ENCODE data around the gene DPH1. TPM values are rescaled to one million over a fixed set of nuclear protein-coding genes. Genes with fewer than 3 reads are reported as not detected.

Gene DPH1
- total RNA-seq, 1 donor from 2014 or later = 14.3 TPM

DNA sequence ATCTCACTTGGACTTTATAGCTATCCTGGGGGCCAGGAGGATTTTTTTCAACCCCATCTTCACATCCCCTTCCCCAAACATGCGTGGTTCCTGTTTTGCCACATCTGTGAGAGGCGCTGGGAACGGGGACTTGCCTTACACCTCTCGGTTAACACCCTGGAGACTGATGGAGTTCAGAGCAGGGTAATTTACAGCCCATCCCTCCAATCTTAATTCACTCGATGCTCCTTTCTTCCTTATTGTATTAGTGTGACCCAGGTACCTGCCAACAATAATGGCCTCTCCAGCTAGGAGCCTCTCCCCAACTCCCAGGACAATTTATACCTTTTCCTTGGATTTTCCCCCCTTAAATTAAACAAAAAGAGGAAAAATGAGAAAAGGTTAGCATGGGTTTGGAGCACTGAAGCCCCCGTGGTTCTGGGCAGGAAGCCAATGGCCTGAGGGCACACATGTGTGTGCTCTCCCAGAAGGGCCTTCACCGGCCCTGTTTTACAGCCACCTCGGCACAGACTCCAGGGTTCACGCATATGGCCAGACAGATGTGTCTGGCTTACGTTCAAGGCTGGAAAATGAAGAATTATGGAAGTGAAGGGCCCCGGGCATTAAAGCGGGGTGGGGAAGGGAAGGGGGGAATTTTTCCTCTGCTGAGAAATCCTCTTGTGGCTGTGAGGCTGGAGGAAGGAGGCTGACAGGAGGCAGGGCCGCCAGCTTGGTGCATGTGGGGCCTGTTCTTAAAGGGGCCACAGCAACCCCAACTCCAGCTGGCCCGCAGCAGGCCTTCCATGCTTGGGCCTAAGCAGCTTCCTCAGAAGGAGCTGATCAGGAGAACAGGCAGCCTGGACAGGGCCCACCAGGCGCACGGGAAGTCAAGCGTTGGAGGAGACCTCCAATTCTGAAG lies 46.4 kb downstream of the DPH1 start:
- DNase-seq (ENCODE audit: low read depth in 2 of 2) = no peak

DNA sequence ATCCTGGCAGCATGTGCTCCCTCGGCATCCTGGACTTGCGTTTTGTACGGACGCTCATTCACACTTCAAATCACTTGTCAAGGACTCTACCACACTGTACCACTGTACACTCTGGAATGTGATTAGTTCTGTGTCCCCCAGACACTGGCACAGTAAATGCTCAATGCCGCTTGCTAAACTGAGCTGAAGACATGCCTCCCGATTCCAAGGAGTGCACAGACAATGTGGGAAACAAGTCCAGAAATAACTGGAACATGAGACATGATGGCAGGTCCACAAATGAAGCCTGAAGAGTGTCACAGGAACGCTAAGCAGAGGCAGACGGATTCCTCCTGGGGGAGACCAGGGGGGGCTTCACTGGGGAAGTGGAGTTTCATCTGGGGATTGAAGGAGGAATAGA lies 47.1 kb downstream of the DPH1 start:
- DNase-seq (ENCODE audit: low read depth in 2 of 2) = no peak

DNA sequence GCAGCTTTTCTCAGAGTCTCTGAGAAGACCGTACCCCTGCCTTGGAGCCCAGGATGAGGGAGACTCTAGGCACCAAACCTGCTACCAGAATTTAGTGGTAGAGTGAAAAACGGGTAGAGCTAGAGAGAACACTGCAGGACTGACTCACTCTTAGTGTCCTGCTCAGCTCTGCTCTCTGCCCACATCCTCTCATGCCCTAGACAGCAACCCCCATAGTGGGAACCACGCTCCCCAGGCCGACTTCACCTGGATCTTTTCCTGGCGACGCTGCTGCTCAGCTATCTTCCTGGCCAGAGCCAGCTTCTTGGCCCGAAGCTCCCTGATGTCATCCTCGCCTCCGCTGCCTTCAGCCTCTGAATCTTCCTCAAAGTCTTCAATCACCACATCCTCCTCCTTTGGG lies 51.6 kb downstream of the DPH1 start:
- DNase-seq (ENCODE audit: low read depth in 2 of 2) = peak in 1 of 2 donors; percentile 53

DNA sequence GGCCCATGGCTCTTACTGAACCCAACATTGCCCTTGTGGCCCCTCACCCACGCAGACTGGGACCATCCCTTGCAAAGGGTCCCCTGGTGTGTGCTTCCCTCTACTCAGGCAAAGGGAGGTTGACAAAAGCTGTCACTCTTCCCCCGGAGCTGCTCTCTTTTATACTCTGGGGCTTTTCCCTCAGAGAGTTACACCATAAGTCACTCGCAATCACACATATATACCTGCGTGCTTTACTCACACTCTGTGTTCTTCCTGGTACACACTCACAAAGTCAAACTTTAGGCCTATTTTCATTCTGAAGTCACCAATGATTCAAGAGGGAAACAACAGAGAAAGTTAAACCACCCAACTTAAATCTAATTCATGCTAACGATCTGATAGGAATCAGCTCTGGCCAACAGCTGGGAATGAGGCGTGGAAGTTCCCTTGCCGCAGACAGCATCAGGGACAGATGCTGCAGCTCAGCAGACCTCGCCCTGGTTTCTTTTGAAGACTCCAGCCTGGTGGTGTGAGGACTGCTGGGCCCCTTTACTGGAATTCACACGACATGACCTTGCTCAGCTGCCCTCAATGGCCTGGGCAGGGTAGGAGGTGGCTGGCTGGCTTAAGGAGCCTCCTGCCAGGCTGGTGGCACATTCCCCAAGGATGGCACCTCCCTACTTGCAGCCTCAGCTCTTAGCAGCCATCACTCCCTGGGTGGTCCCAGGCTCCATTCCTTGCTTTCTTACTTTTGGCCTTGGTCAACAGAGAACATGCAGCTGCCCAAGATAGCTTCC lies 52.2 kb downstream of the DPH1 start:
- no peak for DNase-seq (ENCODE audit: low read depth in 2 of 2)

DNA sequence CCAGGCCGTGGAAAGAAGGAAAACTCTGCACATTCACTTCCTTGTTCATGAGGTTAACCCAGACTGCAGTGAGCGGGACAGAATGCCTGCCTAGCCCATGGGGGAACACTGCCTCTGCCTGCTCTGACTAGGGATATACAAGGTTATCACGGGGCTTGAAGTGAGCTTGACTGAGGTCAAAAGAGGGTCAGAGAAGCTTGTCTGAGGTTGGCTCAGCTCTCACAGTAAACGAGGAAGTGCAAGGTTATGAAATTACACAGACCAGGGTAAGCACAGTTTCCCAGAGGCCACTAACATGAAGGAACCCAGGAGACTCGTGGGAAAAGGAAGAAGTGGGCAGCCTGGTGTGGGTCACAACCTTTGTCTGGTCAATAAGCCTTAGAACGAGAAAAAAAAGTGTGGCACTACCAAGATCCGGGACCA lies 53.7 kb downstream of the DPH1 start:
- peak; percentile 47 to 65 for DNase-seq (ENCODE audit: low read depth in 2 of 2)

DNA sequence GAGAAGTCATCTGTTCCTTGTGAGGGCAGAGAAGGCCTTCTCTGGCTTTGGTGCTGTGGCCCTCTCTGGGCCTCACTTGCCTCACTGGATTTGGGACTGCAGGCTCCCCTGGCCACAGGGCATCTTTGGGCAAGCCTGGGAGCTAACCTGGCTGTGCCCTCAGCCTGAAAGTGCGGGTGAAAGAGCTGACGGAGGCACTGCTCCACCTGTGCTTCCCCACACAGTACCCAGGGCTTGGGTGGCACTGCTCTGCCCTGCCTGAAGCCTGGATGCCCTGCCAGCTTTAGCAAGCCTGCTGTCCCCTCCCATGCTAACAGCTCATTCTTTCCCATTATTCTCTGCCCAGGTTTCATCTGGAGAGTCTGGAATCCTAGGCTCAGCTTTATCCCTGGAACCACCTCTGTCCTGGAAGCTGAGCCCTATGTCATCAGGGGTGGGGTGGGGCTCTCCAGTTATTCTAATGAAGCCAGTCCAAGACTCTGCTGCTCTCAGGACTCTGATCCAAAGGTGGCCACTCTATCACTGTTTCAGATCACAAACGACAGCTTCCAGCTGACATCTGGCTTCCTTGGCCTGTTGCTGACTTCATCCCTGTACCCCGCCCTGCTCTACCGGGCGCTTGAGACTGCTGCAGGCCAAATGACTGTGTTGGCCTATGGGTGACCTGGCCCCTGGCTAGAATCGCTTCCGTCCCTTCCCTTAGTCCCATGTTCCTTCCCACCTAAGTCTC lies 54.2 kb downstream of the DPH1 start:
- peak; percentile 54 to 80 for DNase-seq (ENCODE audit: low read depth in 2 of 2)

DNA sequence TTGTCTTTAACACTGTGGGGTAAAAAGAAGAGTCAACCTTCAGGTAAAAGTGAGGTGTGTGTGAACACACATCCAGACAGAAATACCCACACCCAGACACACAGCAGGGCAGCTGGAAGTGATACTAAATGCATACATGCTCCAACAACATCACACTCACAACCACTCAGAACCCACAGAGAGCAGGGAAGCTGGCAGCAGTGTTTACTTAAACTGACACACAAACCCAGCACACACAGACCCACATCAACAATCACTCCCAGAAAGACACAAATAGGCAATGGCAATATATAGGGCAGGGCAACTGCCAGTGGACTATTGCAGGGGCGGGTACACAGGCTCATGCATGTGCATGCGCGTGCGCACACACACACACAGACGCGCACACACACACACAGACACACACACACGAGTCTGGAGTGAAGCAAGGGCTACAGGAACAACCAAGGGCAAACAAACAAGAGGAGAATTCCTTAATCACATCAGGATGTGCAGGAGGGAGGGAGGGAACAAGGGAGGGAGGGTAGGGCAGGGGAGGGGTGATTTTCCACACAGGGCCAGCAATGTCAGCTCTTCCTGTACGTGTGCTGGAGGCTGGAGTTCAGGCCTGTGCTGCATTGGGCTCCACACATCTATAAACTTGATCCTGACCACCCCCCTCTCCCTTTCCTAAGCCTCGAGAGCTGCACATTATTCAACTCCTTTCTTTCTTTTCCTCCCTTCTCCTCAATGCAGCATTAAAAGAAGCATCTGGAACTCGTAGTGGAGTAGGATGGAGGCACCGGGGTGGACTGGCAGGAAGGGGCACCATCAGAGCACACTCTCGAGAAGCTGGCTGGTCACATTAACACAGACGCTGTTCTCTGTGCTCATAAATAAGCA lies 55.1 kb downstream of the DPH1 start:
- peak; percentile 92 to 99 for DNase-seq (ENCODE audit: low read depth in 2 of 2)

DNA sequence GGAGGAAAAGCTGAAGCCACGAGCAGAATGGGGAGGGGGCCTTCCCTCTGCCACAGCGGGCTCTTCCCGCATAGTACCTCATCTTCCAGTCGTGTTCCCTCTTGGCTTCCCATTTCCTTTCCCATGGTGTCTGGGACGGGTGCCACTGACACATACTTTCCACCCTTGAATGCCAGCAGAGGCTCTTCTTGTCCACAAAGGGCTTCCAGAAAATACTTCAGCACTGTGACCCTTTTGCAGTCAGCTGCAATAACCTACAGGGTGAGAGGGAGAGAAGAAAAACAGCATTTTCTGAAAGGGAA lies 55.6 kb downstream of the DPH1 start:
- DNase-seq (ENCODE audit: low read depth in 2 of 2) = peak; percentile 79 to 97

DNA sequence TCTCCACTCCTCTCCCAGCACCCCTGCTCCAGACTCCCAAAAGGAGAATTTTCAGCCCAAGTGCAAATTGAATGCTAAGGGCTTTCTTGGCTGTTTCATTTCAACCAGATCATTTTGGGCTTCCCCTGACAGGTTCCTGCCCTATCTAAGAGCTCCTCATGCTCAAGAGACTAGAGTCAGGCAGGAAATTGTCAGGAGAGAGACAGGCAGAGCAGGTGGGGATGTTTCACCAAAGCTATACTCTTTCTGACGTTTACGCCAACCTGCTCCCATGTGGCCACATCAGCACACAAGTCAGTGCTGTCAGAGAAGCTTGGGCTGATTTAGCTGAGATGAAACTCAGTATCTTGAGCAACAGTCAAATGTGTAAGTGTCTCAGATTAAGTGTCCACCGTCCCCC lies 56.4 kb downstream of the DPH1 start:
- DNase-seq (ENCODE audit: low read depth in 2 of 2) = no peak

DNA sequence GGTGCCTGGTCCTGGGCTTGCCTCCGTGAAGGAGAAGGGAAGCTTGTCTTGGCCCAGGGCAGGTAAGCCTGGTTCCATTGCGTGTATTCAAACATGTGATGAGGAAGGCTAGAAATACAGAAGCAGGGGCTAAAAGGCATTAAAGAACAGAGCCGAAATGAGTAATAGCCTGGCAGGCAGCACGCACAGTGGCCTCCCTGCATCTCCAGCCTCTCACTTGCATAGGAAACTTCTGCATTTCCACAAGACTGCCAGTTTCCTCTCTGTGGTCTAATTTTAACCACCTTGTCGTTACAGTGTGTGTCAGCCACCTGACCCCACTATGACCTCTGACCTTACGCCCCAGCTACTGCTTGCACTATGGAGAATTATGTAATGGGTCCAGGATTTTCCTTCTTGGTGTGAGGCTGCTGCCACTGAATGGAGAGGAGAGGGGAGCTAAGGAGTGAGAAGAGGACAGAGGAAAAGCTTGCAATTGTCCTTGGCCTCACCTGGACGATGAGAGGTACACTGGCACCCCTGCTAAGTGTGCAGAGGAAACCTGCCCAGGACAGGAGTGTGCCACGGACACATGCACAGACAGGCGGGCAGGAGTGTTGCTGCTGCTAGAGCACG lies 57.8 kb downstream of the DPH1 start:
- DNase-seq (ENCODE audit: low read depth in 2 of 2) = peak; percentile 63 to 84

DNA sequence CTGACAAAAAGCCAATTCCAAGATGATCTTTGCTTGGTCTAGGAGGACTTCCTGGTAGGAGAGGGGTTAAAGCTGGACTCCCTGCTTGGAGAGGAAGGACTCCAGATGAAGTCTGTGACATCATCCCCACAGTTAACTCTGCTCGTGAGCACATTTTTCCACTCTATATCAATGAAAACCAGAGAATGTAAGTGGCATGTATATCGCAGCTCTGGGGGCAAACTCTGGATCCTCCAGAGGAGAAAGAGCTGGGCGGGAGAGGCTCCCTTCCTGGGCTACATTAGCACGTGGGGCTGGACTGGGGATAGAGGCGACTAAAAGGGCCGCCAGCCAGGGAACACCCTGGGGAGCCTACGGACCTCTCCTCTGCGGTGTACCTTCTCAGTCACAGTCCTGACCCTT lies 59.1 kb downstream of the DPH1 start:
- peak; percentile 48 to 71 for DNase-seq (ENCODE audit: low read depth in 2 of 2)

DNA sequence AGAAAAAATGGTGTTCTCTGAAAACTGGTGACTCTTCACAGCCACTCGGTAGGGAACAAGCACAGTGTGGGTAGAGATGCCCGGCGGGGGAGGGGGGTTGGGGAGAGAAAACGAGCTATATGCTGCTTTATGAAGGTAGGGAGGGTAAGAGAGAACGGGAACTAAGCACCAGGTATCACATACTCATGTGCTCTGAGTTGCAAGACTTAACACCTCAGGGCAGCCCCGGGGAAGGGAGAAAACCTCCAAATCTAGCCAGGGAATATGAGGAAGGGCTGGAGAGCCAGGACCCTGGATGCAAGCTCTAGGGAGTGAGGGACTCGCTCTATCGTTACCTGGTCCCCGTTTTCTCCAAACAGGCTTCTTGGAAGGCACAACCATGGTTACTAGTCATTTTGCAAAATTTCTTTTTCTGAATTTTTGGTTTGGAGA lies 60.3 kb downstream of the DPH1 start:
- no peak for DNase-seq (ENCODE audit: low read depth in 2 of 2)

DNA sequence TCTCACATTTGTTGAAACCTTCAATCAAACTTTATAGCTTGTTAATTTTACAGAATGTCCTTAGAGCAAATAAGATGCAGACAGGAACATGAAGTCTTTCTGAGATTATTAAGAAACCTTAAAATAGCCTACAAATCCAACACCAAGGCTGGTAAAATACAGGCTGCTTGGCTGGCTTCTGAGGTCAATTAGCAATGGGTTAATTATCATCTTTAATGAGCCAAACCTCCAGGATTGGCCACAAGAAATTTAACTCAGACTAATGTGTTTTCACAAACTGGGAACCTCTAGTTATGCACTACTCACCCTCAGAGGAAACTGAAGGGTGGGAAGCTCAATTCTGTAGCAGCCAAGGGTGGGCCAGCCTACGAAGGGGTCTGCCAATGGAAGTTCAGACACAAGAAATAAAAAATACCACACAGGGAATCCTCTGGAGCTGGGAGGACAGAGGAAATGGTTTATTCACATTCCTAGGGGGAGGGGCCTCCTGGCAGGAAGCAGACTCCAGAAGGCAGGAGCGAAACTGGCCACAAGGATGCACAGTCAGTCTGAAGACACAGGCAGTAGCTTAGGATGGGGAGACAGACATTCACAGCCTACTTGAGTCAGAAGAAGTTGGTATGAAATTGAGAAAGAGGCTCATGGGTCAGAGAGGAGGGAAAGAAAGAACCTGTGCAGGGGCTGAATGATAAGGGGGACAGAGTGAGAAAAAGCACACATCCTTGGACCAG lies 61.0 kb downstream of the DPH1 start:
- DNase-seq (ENCODE audit: low read depth in 2 of 2) = peak; percentile 59 to 96

DNA sequence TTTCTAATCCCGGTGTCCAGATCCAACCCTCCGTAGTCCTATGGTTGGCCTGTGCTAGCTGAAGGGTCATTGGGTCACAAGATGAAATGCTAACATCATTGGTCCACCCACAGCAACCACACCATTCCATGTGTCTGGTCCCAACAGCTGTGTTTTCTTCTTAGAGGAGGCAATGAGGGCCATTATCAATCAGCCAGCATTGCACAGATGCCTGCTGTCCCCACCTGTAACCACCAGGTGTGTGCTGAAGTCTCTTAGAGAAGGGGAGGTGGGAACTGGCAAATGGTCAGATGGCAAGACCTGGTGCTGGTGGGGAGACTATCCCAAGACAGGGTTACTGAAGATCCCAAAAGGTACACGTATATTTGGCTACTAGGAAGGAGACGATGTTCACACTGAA lies 62.3 kb downstream of the DPH1 start:
- DNase-seq (ENCODE audit: low read depth in 2 of 2) = no peak

DNA sequence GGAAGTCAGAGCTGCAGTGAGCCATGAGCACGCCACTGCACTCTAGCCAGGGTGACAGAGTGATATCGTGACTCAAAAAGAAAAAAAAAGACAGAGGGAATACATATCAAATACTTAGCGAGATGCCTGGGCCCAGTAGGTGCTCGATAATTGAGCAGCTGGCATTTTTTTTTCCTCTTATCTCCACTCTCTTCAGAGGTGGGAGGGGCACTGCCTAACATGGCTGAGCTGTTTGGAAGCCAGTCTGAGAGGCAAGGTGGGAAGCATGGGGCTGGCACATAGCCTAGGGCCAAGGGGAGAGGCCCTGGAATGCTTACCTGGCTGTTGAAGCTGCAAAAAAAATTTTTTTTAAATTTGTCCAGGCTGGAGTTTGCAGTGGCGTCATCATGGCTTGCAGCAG lies 63.4 kb downstream of the DPH1 start:
- no peak for DNase-seq (ENCODE audit: low read depth in 2 of 2)

Other genes starting within 250 kb of the DPH1 start
- gene SMYD4, start 200.3 kb upstream of the DPH1 start, total RNA-seq = 5.7 and 9.5 TPM in 2 replicates
- 18.3 and 19.0 TPM in 2 replicates for gene RPA1, start 200.1 kb upstream of the DPH1 start, total RNA-seq
- 0.22 and 0.40 TPM in 2 replicates for gene RTN4RL1, start 4.8 kb upstream of the DPH1 start, total RNA-seq
- gene OVCA2, start 11.9 kb downstream of the DPH1 start, total RNA-seq = 48.2 and 49.5 TPM in 2 replicates
- gene HIC1, start 24.9 kb downstream of the DPH1 start, total RNA-seq = 32.0 and 50.4 TPM in 2 replicates

All from lung microvascular endothelial cell (primary cell).